ENCODE measurements around the gene RB1.
"Not testable (repeated sequence)": the region's sequence is repeated elsewhere in the genome, so short reads cannot be mapped to it uniquely, and the experiment has no call there.

RB1 gene

DNA sequence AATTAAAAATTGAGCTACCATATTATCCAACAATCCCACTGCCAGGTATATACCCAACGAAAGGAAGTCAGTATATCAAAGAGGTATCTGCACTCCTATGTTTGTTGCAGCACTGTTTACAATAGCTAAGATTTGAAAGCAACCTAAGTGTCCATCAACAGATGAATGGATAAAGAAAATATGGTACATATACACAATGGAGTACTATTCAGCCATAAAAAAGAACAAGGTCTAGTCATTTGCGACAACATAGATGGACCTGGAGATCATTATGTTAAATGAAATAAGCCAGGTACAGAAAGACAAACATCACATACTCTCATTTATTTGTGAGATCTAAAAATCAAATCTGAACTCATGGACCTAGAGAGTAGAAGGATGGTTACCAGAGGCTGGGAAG lies 52.0 kb downstream of the RB1 start:
- not testable (repeated sequence) for DNase-seq

DNA sequence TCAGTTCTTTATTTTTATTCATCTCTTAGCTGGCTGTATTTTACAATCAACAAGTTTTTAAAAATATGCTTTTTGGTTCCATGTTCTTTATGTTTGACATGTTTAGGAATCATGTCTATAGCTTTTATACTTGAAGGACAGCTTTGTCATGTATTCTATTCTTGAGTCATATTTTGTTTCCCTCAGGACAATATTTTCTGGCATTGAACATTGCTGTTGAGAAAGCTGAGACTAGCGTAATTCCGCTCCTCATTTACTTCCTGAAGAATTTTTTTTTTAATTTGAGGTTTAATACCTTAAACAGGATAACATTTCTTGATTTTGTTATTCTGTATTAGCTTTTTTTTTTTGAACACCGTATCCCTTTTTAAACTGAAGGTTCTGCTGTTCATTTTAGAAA lies 53.2 kb downstream of the RB1 start:
- no peak for DNase-seq

GRCh38 chr13:48369988-48370387 lies 66.4 kb downstream of the RB1 start:
- DNase-seq = no peak

DNA sequence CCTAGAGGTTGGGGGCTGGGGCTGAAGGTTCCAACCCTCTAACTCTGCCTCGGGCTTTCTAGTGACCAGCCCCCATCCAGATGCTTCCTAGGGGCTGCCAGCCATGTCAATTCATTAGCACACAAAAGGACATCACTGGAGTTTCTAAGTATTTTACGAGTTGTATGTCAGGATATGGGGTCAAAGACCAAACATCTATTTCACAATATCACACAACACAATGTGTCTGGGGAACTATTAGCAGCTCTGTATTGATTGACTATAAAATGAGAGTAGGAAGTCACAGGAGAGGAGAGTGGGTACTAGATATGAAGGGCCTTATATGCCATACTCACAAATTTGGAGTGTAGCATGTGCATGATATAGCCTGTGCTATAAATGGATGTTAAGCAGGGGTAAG lies 67.3 kb downstream of the RB1 start:
- no peak for DNase-seq

DNA sequence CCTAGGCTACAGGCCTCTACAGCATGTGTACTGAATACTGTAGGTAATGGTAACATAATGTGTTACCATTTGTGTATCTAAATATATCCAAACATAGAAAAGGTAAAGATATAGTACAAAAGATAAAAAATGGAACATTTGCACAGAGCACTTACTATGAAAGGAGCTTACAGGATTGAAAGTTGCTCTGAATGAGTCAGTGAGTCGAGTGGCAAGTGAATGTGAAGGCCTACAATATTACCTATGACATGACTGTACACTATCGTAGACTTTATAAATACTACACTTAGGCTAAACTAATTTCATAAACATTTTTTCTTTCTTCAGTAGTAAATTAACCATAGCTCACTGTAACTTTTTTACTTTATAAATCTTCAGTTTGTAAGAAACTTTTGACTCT lies 74.3 kb downstream of the RB1 start:
- DNase-seq = no peak

- DNase-seq = no peak
Measured at GRCh38 chr13:48380581-48380980, 77.0 kb downstream of the RB1 start.

GRCh38 chr13:48383384-48383783 lies 79.8 kb downstream of the RB1 start:
- DNase-seq = no peak

DNA sequence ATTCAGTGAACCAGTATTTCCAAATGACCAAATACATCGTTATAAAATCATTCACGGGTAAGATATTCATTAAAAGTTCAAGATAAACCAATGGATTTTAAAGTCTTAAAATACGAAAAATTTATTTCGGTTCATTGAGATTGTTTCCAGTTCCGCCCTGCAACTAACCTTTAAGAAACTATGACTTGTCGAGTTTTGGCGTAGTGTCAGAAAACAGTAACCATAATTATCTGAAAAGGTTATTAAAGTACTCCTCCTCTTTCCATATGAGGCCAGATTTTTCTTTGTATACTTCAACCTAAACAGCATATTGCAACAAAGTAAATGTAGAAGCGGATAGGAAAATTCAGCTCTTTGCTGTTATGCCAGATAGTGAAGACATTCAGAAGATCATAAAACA lies 83.3 kb downstream of the RB1 start:
- DNase-seq = no peak

- DNase-seq = no peak
Measured at GRCh38 chr13:48391257-48391656, 87.7 kb downstream of the RB1 start.

GRCh38 chr13:48393030-48393697 lies 89.6 kb downstream of the RB1 start:
- no peak for DNase-seq

DNA sequence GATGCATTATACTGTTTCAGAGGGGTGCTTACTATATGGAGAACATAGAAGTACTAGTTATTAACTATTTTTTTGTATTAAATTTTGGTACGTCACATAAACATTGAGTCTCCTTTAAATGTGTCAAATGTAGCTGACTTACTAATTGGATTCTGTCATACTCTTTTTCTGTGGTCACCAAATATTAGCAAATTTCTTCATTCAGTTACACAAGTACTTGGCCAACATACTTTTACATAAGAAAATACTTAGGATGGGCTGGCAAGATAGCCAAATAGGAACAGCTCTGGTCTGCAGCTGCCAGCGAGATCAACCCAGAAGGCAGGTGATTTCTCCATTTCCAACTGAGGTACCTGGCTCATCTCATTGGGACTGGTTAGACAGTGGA lies 90.1 kb downstream of the RB1 start:
- DNase-seq = no peak

DNA sequence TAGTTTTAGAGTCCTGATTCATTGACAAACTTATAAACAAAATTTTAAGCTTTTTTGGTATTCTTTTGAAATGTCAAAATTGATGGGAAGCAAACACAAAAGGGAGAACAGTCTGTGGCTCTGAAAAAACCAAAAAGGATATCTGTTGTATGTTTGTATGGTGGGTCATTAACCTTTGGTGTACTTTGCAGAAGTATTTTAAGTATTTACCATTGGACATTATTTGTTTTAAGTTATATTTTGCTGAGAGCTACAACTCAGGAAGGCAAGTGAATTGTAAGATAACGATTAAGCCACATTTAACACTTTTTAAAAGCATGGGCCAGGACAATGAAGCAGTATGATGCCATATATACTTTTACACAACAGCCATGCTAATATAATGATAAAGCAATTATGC lies 94.2 kb downstream of the RB1 start:
- DNase-seq = no peak

GRCh38 chr13:48398450-48399095 lies 95.0 kb downstream of the RB1 start:
- DNase-seq = no peak

GRCh38 chr13:48400090-48400694 lies 96.6 kb downstream of the RB1 start:
- DNase-seq = no peak

GRCh38 chr13:48400850-48401291 lies 97.3 kb downstream of the RB1 start:
- no peak for DNase-seq

- DNase-seq = no peak
Measured at GRCh38 chr13:48401480-48401879, 97.9 kb downstream of the RB1 start.

- no peak for DNase-seq
Measured at GRCh38 chr13:48402325-48402932, 98.9 kb downstream of the RB1 start.

DNA sequence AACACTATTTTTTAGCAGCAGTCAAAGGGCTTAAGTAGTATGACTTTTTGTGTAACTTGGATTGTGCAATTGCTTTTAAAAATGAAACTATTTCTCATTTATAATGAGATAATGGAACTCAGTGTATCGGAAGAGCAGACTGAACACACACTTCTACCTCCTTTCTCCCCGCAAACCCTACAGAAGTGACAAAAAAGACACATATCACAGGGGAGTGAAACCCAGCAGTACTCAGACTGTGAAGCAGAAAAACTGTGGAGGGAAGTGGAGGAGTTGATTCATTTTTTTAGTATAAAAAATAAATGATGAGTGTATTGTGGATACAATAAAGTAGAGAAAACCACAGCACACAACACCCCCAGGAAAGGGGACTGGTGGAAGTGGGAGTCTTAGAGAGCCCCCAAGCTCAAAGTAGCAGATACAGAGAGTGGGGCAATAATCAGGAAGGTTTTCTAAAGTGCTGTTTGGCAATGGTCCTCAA lies 99.6 kb downstream of the RB1 start:
- DNase-seq = no peak

GRCh38 chr13:48403913-48404312 lies 100.4 kb downstream of the RB1 start:
- no peak for DNase-seq

- DNase-seq = no peak
Measured at GRCh38 chr13:48404952-48405351, 101.4 kb downstream of the RB1 start.

DNA sequence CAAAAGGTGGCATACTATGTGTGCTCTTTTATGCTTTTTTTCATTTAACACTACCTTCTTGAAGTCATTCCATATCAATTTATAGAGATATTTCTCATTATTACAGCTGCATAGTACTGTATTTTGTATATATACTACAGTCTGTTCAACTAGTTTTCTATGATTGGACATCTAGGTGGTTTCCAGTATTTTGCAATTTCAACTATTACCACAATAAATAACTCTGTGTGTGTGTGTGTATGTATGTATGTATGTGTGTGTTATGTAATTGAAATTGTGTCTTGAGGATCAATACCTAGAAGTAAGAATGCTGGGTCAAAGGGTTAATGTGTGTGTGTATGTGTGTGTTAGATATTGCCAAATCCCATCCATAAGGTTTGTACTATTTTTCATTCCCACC lies 102.3 kb downstream of the RB1 start:
- DNase-seq = no peak

- no peak for DNase-seq
Measured at GRCh38 chr13:48410199-48410598, 106.6 kb downstream of the RB1 start.

GRCh38 chr13:48411147-48411794 lies 107.7 kb downstream of the RB1 start:
- DNase-seq = no peak
